A549 (cell line): ENCODE results near the gene KLF6.

Experiments used
- BHLHE40 ChIP-seq: IDR thresholded peaks from 2 replicates; pipeline ENCODE4 v1.6.1; 2012; ENCODE audit warnings: low read depth, low read length, inconsistent platforms
- CBX8 ChIP-seq: fragments of 200-600 bp; sonication (generic); IDR thresholded peaks from 2 replicates; pipeline ENCODE4 v1.6.1; 2016
- CEBPB ChIP-seq, 2 experiments: fragments of >200 bp in 1 of 2; sonication (Bioruptor Twin) in 1 of 2; formaldehyde crosslinking in 1 of 2; IDR thresholded peaks; 2 replicates each; pipeline ENCODE4 v1.6.1; 2012 to 2016
- CHD4 ChIP-seq: fragments of 200-600 bp; sonication (generic); IDR thresholded peaks from 2 replicates; pipeline ENCODE4 v1.6.1; 2016; ENCODE audit warnings: antibody characterized with exemption, mild to moderate bottlenecking, borderline replicate concordance
- KDM1A ChIP-seq: fragments of 200-600 bp; sonication (generic); IDR thresholded peaks from 2 replicates; pipeline ENCODE4 v1.6.1; 2016; ENCODE audit warnings: low read depth, mild to moderate bottlenecking
- POLR2A ChIP-seq: IDR thresholded peaks from 2 replicates; pipeline ENCODE4 v1.6.1; 2012; ENCODE audit warnings: mild to moderate bottlenecking, low read length
- RAD21 ChIP-seq, 2 experiments: fragments of >200 bp in 1 of 2; sonication (Bioruptor Twin) in 1 of 2; formaldehyde crosslinking in 1 of 2; IDR thresholded peaks in 1 of 2; conservative IDR thresholded peaks in 1 of 2; 2 replicates in 1 of 2; 3 replicates in 1 of 2; pipeline ENCODE4 v1.6.1; 2012 to 2018; ENCODE audit warnings: inconsistent platforms in 1 of 2
- RFX5 ChIP-seq: fragments of 450-650 bp; IDR thresholded peaks from 2 replicates; pipeline ENCODE4 v1.7.1; 2014; ENCODE audit warnings: antibody characterized with exemption, mild to moderate bottlenecking, moderate library complexity
- TF ChIP-seq, protein P1 (sequence below): IDR thresholded peaks from 2 replicates; pipeline ENCODE4 v1.6.1; 2012
- TF ChIP-seq, protein P2 (sequence below): fragments of 150-350 bp; IDR thresholded peaks from 2 replicates; pipeline ENCODE4 v1.6.1; 2014; ENCODE audit warnings: low read depth, mild to moderate bottlenecking, low read length
- TF ChIP-seq, protein P3 (sequence below): fragments of >200 bp; sonication (Bioruptor Twin); formaldehyde crosslinking; IDR thresholded peaks from 3 replicates; pipeline ENCODE4 v1.5.1; 2016

DNA sequence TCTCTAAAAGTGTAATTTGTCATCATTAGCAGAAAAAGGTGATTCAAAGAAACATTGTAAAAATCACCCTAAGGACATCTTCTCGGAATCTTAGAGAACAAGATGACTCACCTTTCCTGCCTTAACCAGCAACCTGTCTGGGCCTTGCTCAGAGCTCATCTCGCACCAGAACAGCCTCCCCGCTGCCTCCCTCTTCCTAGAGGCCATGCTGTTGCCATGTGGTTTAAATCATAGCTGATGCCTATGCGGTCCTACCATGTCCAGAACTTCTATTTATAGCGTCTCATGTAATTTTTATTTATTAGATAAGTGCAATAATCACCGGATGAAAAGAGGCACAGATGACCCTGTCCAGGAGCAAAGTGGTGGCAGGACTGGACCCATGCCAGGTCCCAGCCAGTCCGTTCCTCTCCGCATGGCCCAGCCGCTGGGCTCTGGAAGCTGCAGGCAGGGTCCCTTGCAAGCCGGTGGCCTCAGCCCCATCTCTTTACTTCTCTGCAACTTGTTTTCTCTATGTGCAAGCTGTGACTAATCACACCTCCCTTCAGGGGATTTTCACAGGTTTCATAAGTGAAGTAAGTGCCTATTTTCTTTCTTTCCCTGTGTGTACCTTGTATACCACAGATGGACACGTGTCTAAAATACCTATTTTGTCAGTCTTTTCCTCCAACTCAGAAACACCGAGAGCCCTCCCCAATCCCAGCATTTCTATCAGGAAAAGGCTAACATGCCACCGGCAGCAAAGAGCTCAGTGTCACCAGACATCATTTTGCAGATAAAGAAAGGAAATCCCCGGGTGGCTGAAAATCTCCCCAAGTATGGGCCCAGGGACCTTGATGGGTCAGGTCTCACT lies 27.1 kb downstream of the KLF6 start:
- TF ChIP-seq RFX5, result no peak
- TF ChIP-seq, protein P1, sequence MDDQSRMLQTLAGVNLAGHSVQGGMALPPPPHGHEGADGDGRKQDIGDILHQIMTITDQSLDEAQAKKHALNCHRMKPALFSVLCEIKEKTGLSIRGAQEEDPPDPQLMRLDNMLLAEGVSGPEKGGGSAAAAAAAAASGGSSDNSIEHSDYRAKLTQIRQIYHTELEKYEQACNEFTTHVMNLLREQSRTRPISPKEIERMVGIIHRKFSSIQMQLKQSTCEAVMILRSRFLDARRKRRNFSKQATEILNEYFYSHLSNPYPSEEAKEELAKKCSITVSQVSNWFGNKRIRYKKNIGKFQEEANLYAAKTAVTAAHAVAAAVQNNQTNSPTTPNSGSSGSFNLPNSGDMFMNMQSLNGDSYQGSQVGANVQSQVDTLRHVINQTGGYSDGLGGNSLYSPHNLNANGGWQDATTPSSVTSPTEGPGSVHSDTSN, result no peak
- TF ChIP-seq, protein P2, sequence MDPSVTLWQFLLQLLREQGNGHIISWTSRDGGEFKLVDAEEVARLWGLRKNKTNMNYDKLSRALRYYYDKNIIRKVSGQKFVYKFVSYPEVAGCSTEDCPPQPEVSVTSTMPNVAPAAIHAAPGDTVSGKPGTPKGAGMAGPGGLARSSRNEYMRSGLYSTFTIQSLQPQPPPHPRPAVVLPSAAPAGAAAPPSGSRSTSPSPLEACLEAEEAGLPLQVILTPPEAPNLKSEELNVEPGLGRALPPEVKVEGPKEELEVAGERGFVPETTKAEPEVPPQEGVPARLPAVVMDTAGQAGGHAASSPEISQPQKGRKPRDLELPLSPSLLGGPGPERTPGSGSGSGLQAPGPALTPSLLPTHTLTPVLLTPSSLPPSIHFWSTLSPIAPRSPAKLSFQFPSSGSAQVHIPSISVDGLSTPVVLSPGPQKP, result no peak
- TF ChIP-seq, protein P3, sequence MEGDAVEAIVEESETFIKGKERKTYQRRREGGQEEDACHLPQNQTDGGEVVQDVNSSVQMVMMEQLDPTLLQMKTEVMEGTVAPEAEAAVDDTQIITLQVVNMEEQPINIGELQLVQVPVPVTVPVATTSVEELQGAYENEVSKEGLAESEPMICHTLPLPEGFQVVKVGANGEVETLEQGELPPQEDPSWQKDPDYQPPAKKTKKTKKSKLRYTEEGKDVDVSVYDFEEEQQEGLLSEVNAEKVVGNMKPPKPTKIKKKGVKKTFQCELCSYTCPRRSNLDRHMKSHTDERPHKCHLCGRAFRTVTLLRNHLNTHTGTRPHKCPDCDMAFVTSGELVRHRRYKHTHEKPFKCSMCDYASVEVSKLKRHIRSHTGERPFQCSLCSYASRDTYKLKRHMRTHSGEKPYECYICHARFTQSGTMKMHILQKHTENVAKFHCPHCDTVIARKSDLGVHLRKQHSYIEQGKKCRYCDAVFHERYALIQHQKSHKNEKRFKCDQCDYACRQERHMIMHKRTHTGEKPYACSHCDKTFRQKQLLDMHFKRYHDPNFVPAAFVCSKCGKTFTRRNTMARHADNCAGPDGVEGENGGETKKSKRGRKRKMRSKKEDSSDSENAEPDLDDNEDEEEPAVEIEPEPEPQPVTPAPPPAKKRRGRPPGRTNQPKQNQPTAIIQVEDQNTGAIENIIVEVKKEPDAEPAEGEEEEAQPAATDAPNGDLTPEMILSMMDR, result no peak
- TF ChIP-seq CHD4, result no peak
- no peak for TF ChIP-seq RAD21 (conservative IDR thresholded peaks at IDR 0.05 in 1 of 2, IDR thresholded peaks at IDR 0.05 in 1 of 2)
- TF ChIP-seq CEBPB (IDR thresholded peaks at IDR 0.05), result no peak
- no peak for TF ChIP-seq POLR2A
- TF ChIP-seq BHLHE40, result no peak
- TF ChIP-seq KDM1A, result no peak
- no peak for TF ChIP-seq CBX8
